ENCODE results near the gene CYP3A7. TPM values are rescaled to one million over a fixed set of nuclear protein-coding genes. Genes with fewer than 3 reads are reported as not detected.

CYP3A7 gene
- total RNA-seq, 1 experiment from 2014 or later, result not detected

GRCh38 chr7:99672573-99672972 is 62.4 kb downstream of the CYP3A7 start:
- no peak for DNase-seq
- H2BK15ac ChIP-seq (ENCODE audit: low read depth, low read length), result no peak overlapping the region
- no peak overlapping the region for H3K27ac ChIP-seq (ENCODE audit: insufficient read length, low read depth, low read length)
- H3K79me1 ChIP-seq (ENCODE audit: insufficient read depth, low read depth, low read length, poor library complexity, severe bottlenecking), result no peaks in the 10 kb centered on the region
- no peaks in the 10 kb centered on the region for H3K27me3 ChIP-seq (ENCODE audit: insufficient read depth, low read length)
- H4K91ac ChIP-seq (ENCODE audit: insufficient read length, low read depth, low read length), result no peak overlapping the region
- H3K79me2 ChIP-seq (ENCODE audit: insufficient read depth, low read length), result no peaks in the 10 kb centered on the region
- no peak overlapping the region for H2BK120ac ChIP-seq (ENCODE audit: low read depth, low read length, poor library complexity, severe bottlenecking)
- no peak overlapping the region for H3K9ac ChIP-seq (ENCODE audit: extremely low read depth, insufficient read length, low read length)
- no peak overlapping the region for H2BK20ac ChIP-seq (ENCODE audit: low read depth, low read length, poor library complexity, severe bottlenecking)
- H3K4me1 Mint-ChIP-seq, result peaks cover 11% of the 10 kb centered on the region in 2 experiments
- no peak overlapping the region for H3K4ac ChIP-seq (ENCODE audit: low read depth, low read length)
- H3K9me3 Mint-ChIP-seq, result no peaks in the 10 kb centered on the region
- no peak overlapping the region for H2BK12ac ChIP-seq (ENCODE audit: insufficient read length, low read depth, low read length)
- no CpG with 5 or more reads among the region's 7 CpGs for WGBS (ENCODE audit: extremely low coverage, insufficient read length, low lambda C conversion rate)
- no peak overlapping the region for H4K5ac ChIP-seq (ENCODE audit: insufficient read length, low read depth, low read length)
- H3K56ac ChIP-seq (ENCODE audit: insufficient read length, low read depth, low read length), result no peak overlapping the region
- no peak overlapping the region for H4K8ac ChIP-seq (replicated peaks; ENCODE audit: insufficient read length, low read depth, low read length)
- no peaks in the 10 kb centered on the region for H3K4me1 ChIP-seq (ENCODE audit: insufficient read depth, low read length)
- H2AK5ac ChIP-seq (ENCODE audit: insufficient read length, low read length), result no peak overlapping the region
- no peak overlapping the region for H3K27ac Mint-ChIP-seq
- no peak overlapping the region for H3K23ac ChIP-seq (ENCODE audit: insufficient read length, low read depth, low read length)
- H2BK5ac ChIP-seq (ENCODE audit: insufficient read length, low read length), result no peak overlapping the region
- H3K14ac ChIP-seq (ENCODE audit: insufficient read depth, low read length), result no peak overlapping the region; the same call in 1 of the 2 replicates
- H4K20me1 ChIP-seq (ENCODE audit: control insufficient read depth, insufficient read depth, insufficient read length), result no peaks in the 10 kb centered on the region
- no peaks in the 10 kb centered on the region for H3K36me3 Mint-ChIP-seq (ENCODE audit: insufficient read depth in 1 of 3, low read depth in 3 of 3)
- no peak overlapping the region for H3K4me2 ChIP-seq (ENCODE audit: insufficient read depth, insufficient read length, low read length)
- no peak overlapping the region for H2AFZ ChIP-seq (ENCODE audit: low read length)
- no peaks in the 10 kb centered on the region for H3K27me3 Mint-ChIP-seq (ENCODE audit: low read depth)
- H3K4me3 Mint-ChIP-seq, result no peak overlapping the region
- no peak overlapping the region for H3T11ph ChIP-seq (ENCODE audit: low read length)
- no peak for TF ChIP-seq CTCF (conservative IDR thresholded peaks at IDR 0.05)
- H3K18ac ChIP-seq (ENCODE audit: insufficient read length, low read depth, low read length), result no peak overlapping the region
- H3K9me3 ChIP-seq (ENCODE audit: control insufficient read depth, low read depth, low read length), result no peaks in the 10 kb centered on the region
- no peaks in the 10 kb centered on the region for H3K23me2 ChIP-seq (ENCODE audit: insufficient read length, low read depth, low read length, poor library complexity, severe bottlenecking)

Measured in H9 (cell line).